Liver (tissue), 9 donors: ENCODE data around the gene TTC34. TPM values are rescaled to one million over a fixed set of nuclear protein-coding genes. Genes with fewer than 3 reads are reported as not detected.

Experiments
- DNase-seq: peaks from one replicate; pipeline ENCODE4 v3.0.0-alpha.2; 2017; ENCODE audit warnings: low spot score
- H3K27ac ChIP-seq, 2 donors: one replicate each; pipeline ENCODE4 v1.7.0; 2013; ENCODE audit warnings: inconsistent platforms in 2 of 2, low read length in 2 of 2, control low read depth in 1 of 2, low read depth in 1 of 2, mild to moderate bottlenecking in 1 of 2
- H3K27me3 ChIP-seq, 4 donors: one replicate each; pipeline versions ENCODE4 v1.6.1 to v1.7.0; 2013; ENCODE audit warnings: low read length in 3 of 4, inconsistent platforms in 1 of 4, mild to moderate bottlenecking in 1 of 4, moderate library complexity in 1 of 4; ENCODE audit not compliant: control insufficient read depth in 4 of 4, insufficient read depth in 4 of 4
- H3K36me3 ChIP-seq, 4 donors: one replicate each; pipeline versions ENCODE4 v1.6.1 to v1.7.0; 2013; ENCODE audit warnings: low read length in 3 of 4, mild to moderate bottlenecking in 3 of 4, low read depth in 1 of 4, moderate library complexity in 1 of 4; ENCODE audit not compliant: control insufficient read depth in 4 of 4, insufficient read depth in 3 of 4
- H3K4me1 ChIP-seq, 4 donors: one replicate each; pipeline versions ENCODE4 v1.6.1 to v1.7.0; 2013; ENCODE audit warnings: low read length in 3 of 4, mild to moderate bottlenecking in 3 of 4, moderate library complexity in 1 of 4; ENCODE audit not compliant: control insufficient read depth in 4 of 4, insufficient read depth in 4 of 4
- H3K4me3 ChIP-seq, 3 donors: one replicate each; pipeline versions ENCODE4 v1.6.1 to v1.7.0; 2013; ENCODE audit warnings: low read length in 3 of 3, control low read depth in 1 of 3, low read depth in 1 of 3, mild to moderate bottlenecking in 1 of 3
- H3K9ac ChIP-seq, 2 donors: one replicate each; pipeline ENCODE4 v1.7.0; 2013; ENCODE audit warnings: low read length in 2 of 2, mild to moderate bottlenecking in 2 of 2, moderate library complexity in 2 of 2, control low read depth in 1 of 2, low read depth in 1 of 2
- H3K9me3 ChIP-seq, 4 donors: one replicate each; pipeline versions ENCODE4 v1.6.1 to v1.7.0; 2013; ENCODE audit warnings: low read length in 3 of 4; ENCODE audit not compliant: control insufficient read depth in 4 of 4
- CTCF ChIP-seq: fragments of 150-350 bp; IDR thresholded peaks from 2 replicates; pipeline ENCODE4 v1.5.1; 2017; ENCODE audit warnings: improper control_type of control experiment, low read depth, low read length; ENCODE audit not compliant: missing input control
- GABPA ChIP-seq, 2 donors: IDR thresholded peaks in 1 of 2; conservative IDR thresholded peaks in 1 of 2; 2 replicates each; pipeline ENCODE4 v1.6.1; 2016; ENCODE audit warnings: antibody characterized with exemption in 2 of 2, mild to moderate bottlenecking in 1 of 2, moderate library complexity in 1 of 2
- HNF4A ChIP-seq, 2 donors: conservative IDR thresholded peaks; 2 replicates each; pipeline ENCODE4 v1.6.1; 2016; ENCODE audit warnings: antibody characterized with exemption in 2 of 2, mild to moderate bottlenecking in 2 of 2
- HNF4G ChIP-seq: IDR thresholded peaks from 2 replicates; pipeline ENCODE4 v1.6.1; 2016; ENCODE audit warnings: antibody characterized with exemption
- MAX ChIP-seq: IDR thresholded peaks from 2 replicates; pipeline ENCODE4 v1.6.1; 2016; ENCODE audit warnings: antibody characterized with exemption
- RAD21 ChIP-seq, 2 donors: IDR thresholded peaks; 2 replicates each; pipeline ENCODE4 v1.6.1; 2016; ENCODE audit warnings: antibody characterized with exemption in 2 of 2, mild to moderate bottlenecking in 2 of 2
- RXRA ChIP-seq, 2 donors: IDR thresholded peaks; 2 replicates each; pipeline ENCODE4 v1.6.1; 2017 to 2018; ENCODE audit warnings: antibody characterized with exemption in 2 of 2, mild to moderate bottlenecking in 1 of 2
- SP1 ChIP-seq: IDR thresholded peaks from 2 replicates; pipeline ENCODE4 v1.6.1; 2018; ENCODE audit warnings: antibody characterized with exemption, mild to moderate bottlenecking
- TAF1 ChIP-seq: conservative IDR thresholded peaks from 2 replicates; pipeline ENCODE4 v1.6.1; 2016; ENCODE audit warnings: antibody characterized with exemption, mild to moderate bottlenecking
- YY1 ChIP-seq: IDR thresholded peaks from 2 replicates; pipeline ENCODE4 v1.6.1; 2016; ENCODE audit warnings: antibody characterized with exemption, mild to moderate bottlenecking
- ZBTB33 ChIP-seq: IDR thresholded peaks from 2 replicates; pipeline ENCODE4 v1.6.1; 2016; ENCODE audit warnings: antibody characterized with exemption
- WGBS: extraction: QIAGEN DNeasy Blood & Tissue Kit; methylation state at CpG from one replicate; pipeline ENCODE4 v1.1.7; 2013; 5-methylcytosine and 5-hydroxymethylcytosine counted together
- polyA plus RNA-seq, 2 donors: library from polyadenylated mRNA; stranded (reverse) in 1 of 2; unstranded in 1 of 2; fragments of 200-250 nt in 1 of 2; fragments of >200 nt in 1 of 2; fragmentation: Nextera tagmentation in 1 of 2; extraction: Ambion mirVana in 1 of 2; gene quantifications; one replicate each; pipeline versions ENCODE4 v1.2.1 to v1.2.3, GENCODE V29; 2013 to 2015
- total RNA-seq, 2 donors: library from RNA; depleted of rRNA; stranded (reverse); fragments of >200 nt; gene quantifications; one replicate each; pipeline ENCODE4 v1.2.3, GENCODE V29; 2014
- donor health status: healthy.
- donor health status: healthy.
- donor health status: healthy.
- donor health status: healthy.
- donor health status: healthy.

The TTC34 gene
- total and polyA plus RNA-seq, 4 donors, result 0.01 to 0.25 (median 0.08) TPM; not detected in 1

GRCh38 chr1:2840036-2840809, 38.7 kb upstream of the TTC34 start:
- H3K9ac ChIP-seq, result no peak overlapping the region
- no peak overlapping the region for H3K27ac ChIP-seq
- DNase-seq, result no peak
- H3K4me3 ChIP-seq, result no peak overlapping the region
- H3K4me1 ChIP-seq, result no peaks in the 10 kb centered on the region
- H3K27me3 ChIP-seq, result peaks cover 0 to 6% (median 0%) of the 10 kb centered on the region in 4 donors
- 55% methylated on average over 16 of the region's 16 CpGs for WGBS
- TF ChIP-seq RAD21 (IDR thresholded peaks at IDR 0.05) (no peak), TAF1 (no peak), GABPA (IDR thresholded peaks at IDR 0.05 in 1 of 2, conservative IDR thresholded peaks at IDR 0.05 in 1 of 2) (no peak), ZBTB33 (no peak), RXRA (IDR thresholded peaks at IDR 0.05) (no peak)
- H3K36me3 ChIP-seq, result no peaks in the 10 kb centered on the region
- H3K9me3 ChIP-seq, result peaks cover 3 to 14% (median 7%) of the 10 kb centered on the region in 4 donors

GRCh38 chr1:2837823-2838222, 36.3 kb upstream of the TTC34 start:
- Histone ChIP-seq H3K36me3 (no peaks in the 10 kb centered on the region), H3K4me1 (no peaks in the 10 kb centered on the region), H3K27me3 (peaks cover 0 to 6% (median 0%) of the 10 kb centered on the region in 4 donors), H3K9ac (no peak overlapping the region), H3K4me3 (no peak overlapping the region), H3K27ac (no peak overlapping the region), H3K9me3 (peaks cover 3 to 6% (median 4%) of the 10 kb centered on the region in 4 donors)
- 84% methylated on average over 12 of the region's 12 CpGs for WGBS
- TF ChIP-seq HNF4A (conservative IDR thresholded peaks at IDR 0.05), result no peak
- TF ChIP-seq RAD21 (IDR thresholded peaks at IDR 0.05), result no peak
- no peak for TF ChIP-seq ZBTB33
- TF ChIP-seq YY1, result no peak
- no peak for TF ChIP-seq RXRA (IDR thresholded peaks at IDR 0.05)
- TF ChIP-seq MAX, result no peak
- no peak for TF ChIP-seq HNF4G
- TF ChIP-seq SP1, result no peak
- TF ChIP-seq CTCF, result no peak
- no peak for TF ChIP-seq TAF1
- DNase-seq, result no peak
